Measurements from ENCODE around the gene DNAAF9. TPM values are rescaled to one million over a fixed set of nuclear protein-coding genes. Genes with fewer than 3 reads are reported as not detected.

The DNAAF9 gene
- total RNA-seq, 4 donors from 2014 or later = 18.5 to 34.4 (median 25.6) TPM

GRCh38 chr20:3377644-3378043 is 29.8 kb downstream of the DNAAF9 start:
- TF ChIP-seq CTCF (IDR thresholded peaks at IDR 0.05) = no peak
- DNase-seq (ENCODE audit: low spot score) = no peak

DNA sequence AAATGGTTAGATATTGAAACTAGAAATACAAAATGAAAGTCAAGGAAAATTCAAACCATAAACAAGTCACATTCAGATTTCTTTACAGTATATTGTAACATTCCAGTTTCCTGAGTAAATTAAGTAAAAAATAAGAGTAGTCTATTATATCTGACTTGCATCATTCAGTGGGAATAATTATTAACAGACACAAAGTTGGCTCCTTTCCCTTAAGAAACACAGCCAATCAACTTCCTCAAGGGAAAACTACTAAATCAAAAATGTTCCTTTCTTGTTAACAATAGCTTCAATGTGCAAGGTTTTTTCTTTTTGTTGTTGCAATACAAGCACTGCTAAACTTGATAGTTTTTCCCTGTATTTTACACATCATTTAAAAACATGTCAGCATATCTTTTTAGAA is 33.2 kb downstream of the DNAAF9 start:
- no peak for TF ChIP-seq CTCF (IDR thresholded peaks at IDR 0.05)
- DNase-seq (ENCODE audit: low spot score) (no peak), ATAC-seq (ENCODE audit: low FRiP score) (no peak)

More at GRCh38 chr20:3377644-3378043, 29.8 kb downstream of the DNAAF9 start:
- ATAC-seq (ENCODE audit: low FRiP score) = no peak

- no peak for DNase-seq (ENCODE audit: low spot score)
- no peak for ATAC-seq (ENCODE audit: low FRiP score)
- no peak for TF ChIP-seq CTCF (IDR thresholded peaks at IDR 0.05)
Measured at GRCh38 chr20:3371754-3372153, 35.7 kb downstream of the DNAAF9 start.

- DNase-seq (ENCODE audit: low spot score) (no peak), ATAC-seq (ENCODE audit: low FRiP score) (no peak)
- no peak for TF ChIP-seq CTCF (IDR thresholded peaks at IDR 0.05)
Measured at GRCh38 chr20:3367089-3367488, 40.4 kb downstream of the DNAAF9 start.

GRCh38 chr20:3364323-3365013 is 43.0 kb downstream of the DNAAF9 start:
- no peak for TF ChIP-seq CTCF (IDR thresholded peaks at IDR 0.05)
- ATAC-seq (ENCODE audit: low FRiP score) (no peak), DNase-seq (ENCODE audit: low spot score) (no peak)

- no peak for TF ChIP-seq CTCF (IDR thresholded peaks at IDR 0.05)
- ATAC-seq (ENCODE audit: low FRiP score) (no peak), DNase-seq (ENCODE audit: low spot score) (no peak)
Measured at GRCh38 chr20:3360752-3361151, 46.7 kb downstream of the DNAAF9 start.

- no peak for DNase-seq (ENCODE audit: low spot score)
- no peak for TF ChIP-seq CTCF (IDR thresholded peaks at IDR 0.05)
- no peak for ATAC-seq (ENCODE audit: low FRiP score)
Measured at GRCh38 chr20:3358676-3359340, 48.7 kb downstream of the DNAAF9 start.
